CD4-positive, alpha-beta T cell treated with Interferon gamma for 1 hour (primary cell): Measurements from ENCODE around the gene ASXL1.
A peak's percentile ranks its signal among the peaks of the same experiment; 100 is the strongest.
"Not testable (repeated sequence)": the region's sequence is repeated elsewhere in the genome, so short reads cannot be mapped to it uniquely, and the experiment has no call there.

Experiments used
- DNase-seq: peaks from one replicate; pipeline ENCODE4 v3.0.0-alpha.2; 2020

ASXL1 gene

GRCh38 chr20:32363492-32363891 lies 5.4 kb downstream of the ASXL1 start:
- no peak for DNase-seq

DNA sequence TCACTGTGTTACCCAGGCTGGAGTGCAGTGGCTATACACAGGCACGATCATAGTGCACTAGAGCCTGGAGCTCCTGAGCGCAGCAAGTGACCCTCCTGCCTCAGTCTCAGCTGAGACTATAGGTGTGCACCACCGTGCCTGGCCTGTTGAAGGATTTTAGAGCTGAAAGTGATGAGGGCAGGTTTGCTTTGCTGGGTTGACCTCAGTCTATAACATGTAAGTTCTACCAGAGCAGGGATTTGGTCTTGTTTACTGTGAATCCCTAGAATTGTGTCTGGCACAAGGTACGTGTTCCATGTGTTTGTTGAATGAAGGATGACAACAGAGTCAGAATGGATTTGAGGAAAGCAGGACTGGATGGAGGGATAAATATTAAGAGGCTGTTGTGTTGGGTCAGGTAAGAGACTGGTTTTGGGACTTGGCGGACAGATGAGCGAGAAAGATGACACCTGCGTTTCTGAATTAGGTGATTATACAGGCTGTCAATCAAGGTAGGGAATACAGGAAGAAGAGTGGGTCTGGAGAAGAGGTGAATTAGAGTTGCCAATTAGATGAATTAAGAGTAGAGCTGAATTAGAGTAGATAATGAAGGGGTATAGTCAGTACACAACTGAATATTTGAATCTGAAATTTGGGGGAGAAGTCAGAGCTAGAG lies 6.5 kb downstream of the ASXL1 start:
- no peak for DNase-seq

DNA sequence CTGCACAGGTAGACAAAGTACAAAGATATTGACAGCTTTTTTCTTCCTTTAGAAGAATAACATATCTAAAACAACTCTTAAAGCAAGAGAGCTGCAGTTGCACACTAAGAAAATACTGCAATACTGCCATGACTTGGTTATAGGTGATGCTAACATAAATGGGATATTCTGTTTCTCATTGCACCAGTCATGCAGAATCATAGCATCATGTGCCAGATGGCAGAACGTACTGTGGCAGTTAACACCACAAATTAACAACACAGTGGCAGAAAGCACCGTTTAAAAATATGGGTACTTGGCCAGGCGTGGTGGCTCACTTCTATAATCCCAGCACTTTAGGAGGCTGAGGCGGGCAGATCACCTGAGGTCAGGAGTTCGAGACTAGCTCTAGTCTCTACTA lies 7.4 kb downstream of the ASXL1 start:
- no peak for DNase-seq

DNA sequence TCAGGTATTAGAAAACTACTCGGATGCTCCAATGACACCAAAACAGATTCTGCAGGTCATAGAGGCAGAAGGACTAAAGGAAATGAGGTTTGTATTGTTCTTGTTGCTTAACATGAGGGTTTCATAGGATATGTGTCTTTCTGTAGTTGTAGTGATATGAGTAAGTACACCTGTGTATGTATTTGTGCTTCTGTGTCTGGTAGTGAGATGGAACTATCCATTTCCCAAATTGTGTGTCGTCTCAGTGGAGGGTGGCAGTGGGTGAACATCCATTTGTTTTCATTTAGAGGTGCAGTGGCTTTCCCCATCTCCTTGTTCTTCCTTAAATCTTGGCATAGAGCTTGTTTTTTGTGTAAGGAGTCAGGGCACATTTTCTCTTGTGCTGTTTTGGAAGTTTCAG lies 8.2 kb downstream of the ASXL1 start:
- no peak for DNase-seq

- DNase-seq = no peak
These were observed 10.2 kb downstream of the ASXL1 start for GRCh38 chr20:32368323-32368722.

GRCh38 chr20:32368925-32369324 lies 10.8 kb downstream of the ASXL1 start:
- DNase-seq = no peak

DNA sequence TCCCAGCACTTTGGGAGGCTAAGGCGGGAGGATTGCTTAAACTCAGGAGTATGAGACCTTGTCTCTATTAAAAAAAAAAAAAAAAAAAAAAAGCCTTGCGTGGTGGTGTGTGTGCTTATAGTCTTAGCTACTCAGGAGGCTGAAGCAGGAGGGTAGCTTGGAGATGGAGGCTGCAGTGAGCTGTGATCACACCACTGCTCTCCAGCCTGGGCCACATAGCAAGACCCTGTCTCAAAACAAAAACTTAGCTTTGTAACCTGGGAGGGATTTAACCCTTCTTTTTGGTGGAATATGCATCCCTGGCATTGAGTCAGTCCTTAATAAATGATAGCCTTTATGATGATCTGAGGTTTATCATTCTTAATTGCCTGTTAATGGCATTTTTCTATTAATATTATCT lies 12.8 kb downstream of the ASXL1 start:
- no peak for DNase-seq

- DNase-seq = no peak
These were observed 20.3 kb downstream of the ASXL1 start for GRCh38 chr20:32378461-32378860.

DNA sequence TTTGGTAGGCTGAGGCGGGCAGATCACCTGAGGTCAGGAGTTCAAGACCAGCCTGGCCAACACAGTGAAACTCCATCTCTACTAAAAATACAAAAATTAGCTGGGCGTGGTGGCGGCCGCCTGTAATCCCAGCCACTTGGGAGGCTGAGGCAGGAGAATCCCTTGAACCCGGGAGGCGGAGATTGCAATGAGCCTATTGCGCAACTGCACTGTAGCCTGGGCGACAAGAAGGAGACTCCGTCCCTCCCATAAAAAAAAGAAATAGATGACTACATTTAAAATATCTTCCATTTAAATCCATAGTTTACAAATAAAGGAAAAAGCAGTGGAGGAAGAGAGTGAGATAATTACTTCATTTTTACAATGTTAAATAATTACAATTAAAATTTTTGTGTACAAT lies 21.9 kb downstream of the ASXL1 start:
- DNase-seq = not testable (repeated sequence)

DNA sequence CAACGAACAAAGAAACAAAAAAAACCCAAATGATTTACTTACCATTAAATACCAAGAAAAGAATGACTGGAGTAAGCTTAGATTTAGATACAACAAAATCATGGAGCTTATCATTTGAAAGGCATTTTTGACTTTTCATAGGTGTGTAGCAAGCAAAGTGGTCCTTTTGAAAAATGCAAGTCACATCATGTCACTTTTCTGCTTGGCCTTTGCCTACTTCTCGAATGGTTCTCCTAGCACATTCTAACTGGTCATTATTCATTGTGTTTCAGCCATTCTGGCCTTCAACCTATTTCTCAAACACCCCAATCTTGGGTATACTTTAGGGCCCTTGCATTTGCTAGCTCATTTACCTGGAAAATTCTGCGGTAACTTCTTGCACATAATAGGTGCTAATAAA lies 22.6 kb downstream of the ASXL1 start:
- DNase-seq = no peak

GRCh38 chr20:32382102-32382950 lies 24.2 kb downstream of the ASXL1 start:
- DNase-seq = no peak

DNA sequence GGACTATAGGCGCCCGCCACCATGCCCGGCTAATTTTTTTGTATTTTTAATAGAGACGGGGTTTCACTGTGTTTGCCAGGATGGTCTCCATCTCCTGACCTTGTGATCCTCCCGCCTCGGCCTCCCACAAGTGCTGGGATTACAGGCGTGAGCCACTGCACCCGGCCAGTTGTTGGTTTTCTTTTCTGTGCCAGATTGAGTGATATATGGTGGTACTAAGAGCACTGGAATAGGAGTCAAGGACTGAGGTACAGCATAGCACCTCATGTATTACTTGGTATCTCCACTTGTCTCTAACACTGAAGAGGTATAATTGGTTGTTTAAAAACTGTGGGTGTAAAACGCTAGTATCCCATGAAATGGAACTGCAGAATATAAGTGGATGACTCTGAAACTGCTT lies 25.3 kb downstream of the ASXL1 start:
- not testable (repeated sequence) for DNase-seq

GRCh38 chr20:32385541-32385940 lies 27.4 kb downstream of the ASXL1 start:
- no peak for DNase-seq

GRCh38 chr20:32386091-32386490 lies 28.0 kb downstream of the ASXL1 start:
- no peak for DNase-seq

- DNase-seq = peak; percentile 4
These were observed 29.1 kb downstream of the ASXL1 start for GRCh38 chr20:32387252-32387651.

- no peak for DNase-seq
These were observed 32.9 kb downstream of the ASXL1 start for GRCh38 chr20:32391003-32391402.

- no peak for DNase-seq
These were observed 36.9 kb downstream of the ASXL1 start for GRCh38 chr20:32395066-32395465.

DNA sequence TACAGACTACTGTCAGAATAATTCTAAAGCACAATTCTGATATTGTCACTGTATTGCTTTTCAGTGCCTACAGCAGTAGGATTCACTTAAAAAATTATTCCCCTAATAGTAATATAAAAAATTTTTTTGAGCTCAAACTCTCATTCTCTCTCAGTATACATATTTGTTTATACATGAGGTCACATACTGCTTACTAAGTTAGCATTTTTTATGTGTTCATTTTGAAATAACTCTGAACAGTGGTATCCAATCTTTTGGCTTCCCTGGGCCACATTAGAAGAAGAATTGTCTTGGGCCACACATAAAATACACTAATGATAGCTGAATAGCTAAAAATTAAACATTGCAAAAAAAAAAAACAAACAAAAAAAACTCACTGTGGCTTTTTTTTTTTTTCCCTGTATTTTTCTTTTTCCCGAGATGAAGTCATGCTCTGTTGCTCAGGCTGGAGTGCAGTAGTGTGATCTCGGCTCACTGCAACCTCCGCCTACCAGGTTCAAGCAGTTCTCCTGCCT lies 38.6 kb downstream of the ASXL1 start:
- DNase-seq = no peak

GRCh38 chr20:32397567-32398084 lies 39.5 kb downstream of the ASXL1 start:
- no peak for DNase-seq

DNA sequence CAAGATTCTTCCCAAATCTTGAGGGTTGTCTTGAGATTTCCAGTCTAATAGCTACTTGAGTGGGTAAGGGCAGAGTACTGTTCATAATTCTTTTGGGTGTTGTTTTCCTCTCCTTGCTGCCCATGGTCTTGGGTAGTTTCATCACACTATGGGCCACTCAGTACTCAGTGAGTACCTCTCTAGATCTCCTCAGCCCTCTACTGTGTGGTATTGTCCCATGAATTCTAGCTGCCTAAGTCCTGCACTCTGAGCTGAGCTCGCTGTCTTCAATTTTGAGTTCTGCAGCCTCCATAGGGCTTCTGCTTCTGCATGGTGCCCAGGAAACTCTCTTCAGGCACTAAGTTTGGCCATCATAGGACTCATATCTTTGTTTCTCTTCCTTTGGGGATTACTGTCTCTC lies 42.3 kb downstream of the ASXL1 start:
- no peak for DNase-seq

DNA sequence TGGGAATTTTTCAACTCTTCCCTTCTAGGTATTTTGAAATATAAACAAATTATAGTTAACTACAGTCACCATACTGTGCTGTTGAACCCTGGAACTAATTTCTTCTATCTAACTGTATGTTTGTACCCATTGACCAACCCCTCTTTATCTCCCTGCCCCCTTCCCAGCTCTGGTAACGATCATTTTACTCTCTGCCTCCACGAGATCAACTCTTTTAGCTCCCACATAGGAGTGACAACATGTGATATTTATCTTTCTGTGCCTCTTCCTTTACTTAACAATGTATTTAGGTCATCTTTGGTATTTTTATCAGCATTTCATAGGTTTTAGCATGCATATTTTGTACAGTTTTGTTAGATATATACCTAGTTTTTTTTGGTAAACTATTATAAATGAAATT lies 45.9 kb downstream of the ASXL1 start:
- DNase-seq = no peak

- no peak for DNase-seq
These were observed 48.6 kb downstream of the ASXL1 start for GRCh38 chr20:32406701-32407100.

DNA sequence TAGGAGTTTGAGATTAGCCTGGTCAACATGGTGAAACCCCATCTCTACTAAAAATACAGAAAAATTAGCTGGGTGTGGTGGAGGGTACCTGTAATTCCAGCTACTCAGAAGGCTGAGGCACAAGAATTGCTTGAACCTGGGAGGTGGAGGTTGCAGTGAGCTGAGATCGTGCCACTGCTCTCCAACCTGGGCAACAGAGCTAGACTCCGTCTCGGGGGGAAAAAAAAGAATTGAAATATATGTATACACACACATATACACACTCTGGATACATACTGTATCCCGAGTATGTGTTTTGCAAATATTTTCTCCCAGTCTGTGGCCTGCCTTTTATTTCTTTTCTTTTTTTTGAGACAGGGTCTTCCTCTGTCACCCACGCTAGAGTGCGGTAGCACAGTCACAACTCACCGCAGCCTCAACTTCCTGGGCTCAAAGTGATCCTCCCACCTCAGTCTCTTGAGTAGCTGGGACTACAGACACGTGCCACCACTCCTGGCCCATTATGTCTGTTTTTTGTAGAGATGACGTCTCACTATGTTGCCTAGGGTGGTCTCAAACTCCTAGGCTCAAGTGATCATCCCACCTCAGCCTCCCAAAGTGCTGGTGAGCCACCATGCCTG lies 49.1 kb downstream of the ASXL1 start:
- peak; percentile 66 for DNase-seq
